HG02943 (cell line): ENCODE results near the gene APH1A.
"Not testable (repeated sequence)": the region's sequence is repeated elsewhere in the genome, so short reads cannot be mapped to it uniquely, and the experiment has no call there.

Source experiments
- ATAC-seq: cut with Tn5 transposase; IDR thresholded peaks from one replicate; pipeline ENCODE4 v1.9.1; 2021; ENCODE audit warnings: mild to moderate bottlenecking, low read depth, moderate library complexity; ENCODE audit not compliant: unreplicated experiment

Gene APH1A

GRCh38 chr1:150234566-150235293 lies 34.1 kb downstream of the APH1A start:
- peak; percentile 39 for ATAC-seq

GRCh38 chr1:150234309-150234565 lies 34.6 kb downstream of the APH1A start:
- ATAC-seq, result no peak

- ATAC-seq, result no peak
Measured at GRCh38 chr1:150233359-150234308, 35.2 kb downstream of the APH1A start.

GRCh38 chr1:150232921-150233320 lies 35.9 kb downstream of the APH1A start:
- ATAC-seq, result not testable (repeated sequence)

- not testable (repeated sequence) for ATAC-seq
Measured at GRCh38 chr1:150228246-150228645, 40.6 kb downstream of the APH1A start.

- no peak for ATAC-seq
Measured at GRCh38 chr1:150227228-150227627, 41.6 kb downstream of the APH1A start.

- no peak for ATAC-seq
Measured at GRCh38 chr1:150226486-150226885, 42.3 kb downstream of the APH1A start.

- no peak for ATAC-seq
Measured at GRCh38 chr1:150225546-150225945, 43.3 kb downstream of the APH1A start.

- no peak for ATAC-seq
Measured at GRCh38 chr1:150224983-150225382, 43.8 kb downstream of the APH1A start.

GRCh38 chr1:150221552-150221951 lies 47.3 kb downstream of the APH1A start:
- no peak for ATAC-seq

- not testable (repeated sequence) for ATAC-seq
Measured at GRCh38 chr1:150215855-150216254, 53.0 kb downstream of the APH1A start.
